CD4-positive, alpha-beta T cell treated with Interleukin-10 for 1 hour (primary cell): ENCODE measurements around the gene HEPACAM2.

Experiments
- DNase-seq: peaks from one replicate; pipeline ENCODE4 v3.0.0-alpha.2; 2020

Gene HEPACAM2

DNA sequence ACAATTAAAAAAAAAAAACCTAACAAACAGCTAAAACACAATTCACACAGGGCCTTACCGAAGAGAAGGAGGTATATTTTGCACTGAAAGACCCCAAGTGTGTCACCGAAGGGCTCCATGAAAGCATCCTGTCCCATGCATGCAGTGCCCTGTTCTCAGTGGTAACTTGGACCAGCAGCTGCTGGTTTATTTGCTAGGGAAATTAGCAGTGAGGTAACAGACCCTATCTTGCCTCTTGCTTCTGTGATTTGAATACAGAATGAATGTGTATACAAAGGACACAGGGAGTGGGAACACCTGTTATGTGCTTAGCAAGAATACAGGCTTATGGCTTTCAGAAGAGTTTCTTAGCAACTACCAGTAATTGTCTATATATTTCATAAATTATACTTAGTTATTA, at the start of gene HEPACAM2:
TSS of gene HEPACAM2 (minus strand) at position 160 of the 400 bp plus-strand sequence.
- no peak for DNase-seq

DNA sequence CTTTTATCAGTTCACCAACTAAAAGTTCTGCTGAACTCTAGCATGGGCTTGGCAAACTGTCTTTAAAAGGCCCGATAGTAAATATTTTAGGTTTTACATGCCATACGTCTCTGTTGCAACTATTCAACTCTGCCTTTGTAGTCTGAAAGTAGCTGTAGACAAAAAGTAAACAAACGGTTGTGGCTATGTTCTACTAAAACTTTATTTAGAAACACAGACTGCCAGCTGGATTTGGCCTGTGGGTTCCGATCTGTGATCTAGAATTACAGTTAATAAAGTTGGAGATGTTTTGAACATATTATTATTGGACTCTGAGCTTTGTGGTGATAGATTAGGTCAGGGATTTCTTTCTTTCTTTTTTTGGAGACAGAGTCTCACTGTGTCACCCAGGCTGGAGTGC, 39.0 kb upstream of the HEPACAM2 start:
- DNase-seq: no peak

DNA sequence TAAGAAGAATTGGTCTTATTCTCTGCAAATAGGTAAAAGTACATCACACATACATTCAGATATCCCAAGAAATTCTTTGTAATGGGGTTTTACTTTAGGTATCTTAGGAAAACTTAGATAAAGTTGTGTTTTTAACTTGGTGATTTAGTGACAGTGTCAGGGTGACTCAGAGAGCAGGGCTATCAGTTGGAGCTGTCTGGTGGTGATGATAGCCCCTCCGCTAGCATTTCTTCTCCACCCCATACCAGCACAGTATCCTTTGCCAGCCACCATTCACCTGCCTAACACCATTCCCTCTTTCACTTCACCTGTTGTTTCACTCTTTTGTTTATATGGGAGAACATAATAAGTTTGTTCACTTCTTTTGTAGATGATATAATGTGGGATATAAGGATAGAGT, 36.3 kb upstream of the HEPACAM2 start:
- no peak for DNase-seq

DNA sequence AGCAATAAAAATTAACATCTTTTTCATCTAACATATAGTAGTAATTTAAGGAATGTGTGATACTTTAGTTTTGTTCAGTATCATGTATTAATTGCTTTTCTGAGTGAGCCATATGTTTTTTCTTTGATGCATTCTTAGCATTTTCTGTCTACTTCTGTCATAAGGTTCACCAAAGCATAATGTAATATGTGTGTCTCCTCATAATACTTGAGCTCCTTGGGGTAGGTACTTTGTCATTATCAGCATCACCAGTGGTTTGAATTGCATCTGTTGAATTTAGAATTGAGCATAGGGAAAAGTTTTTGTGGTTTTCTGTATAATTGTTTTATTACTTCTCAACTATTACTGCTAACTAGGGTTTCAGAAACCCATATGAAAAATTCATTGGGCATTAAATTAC, 32.4 kb upstream of the HEPACAM2 start:
- no peak for DNase-seq

DNA sequence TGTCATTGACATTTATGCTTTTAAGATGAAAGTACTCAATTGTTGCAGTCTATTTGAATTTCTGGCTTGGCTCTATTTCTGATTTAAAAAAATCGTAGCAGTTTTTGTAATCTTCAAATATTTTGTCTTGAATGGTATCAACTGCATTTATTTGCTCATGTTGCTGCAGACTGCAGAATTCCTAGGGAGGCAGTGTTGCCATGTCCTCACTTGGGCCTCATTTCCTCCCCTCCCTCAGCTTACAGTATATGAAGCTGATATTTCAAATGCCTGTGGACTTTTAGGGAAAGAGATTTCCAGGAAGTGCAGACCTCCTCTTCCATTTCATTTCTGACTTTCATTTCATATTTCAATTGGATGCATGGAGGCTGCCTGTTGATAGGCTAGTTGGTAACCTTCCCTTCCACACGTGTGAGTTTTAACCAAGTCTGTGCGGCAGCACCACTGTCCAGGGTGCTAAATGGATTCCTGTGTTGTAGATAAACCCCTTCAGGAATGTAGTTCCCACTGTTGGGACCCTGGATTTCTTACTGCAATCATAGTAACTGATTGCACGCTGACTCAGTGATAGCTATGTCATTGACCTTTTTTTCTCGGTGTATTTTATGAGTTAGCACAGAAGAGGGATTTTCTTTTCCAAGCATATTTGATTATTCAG, 23.4 kb upstream of the HEPACAM2 start:
- DNase-seq: no peak

DNA sequence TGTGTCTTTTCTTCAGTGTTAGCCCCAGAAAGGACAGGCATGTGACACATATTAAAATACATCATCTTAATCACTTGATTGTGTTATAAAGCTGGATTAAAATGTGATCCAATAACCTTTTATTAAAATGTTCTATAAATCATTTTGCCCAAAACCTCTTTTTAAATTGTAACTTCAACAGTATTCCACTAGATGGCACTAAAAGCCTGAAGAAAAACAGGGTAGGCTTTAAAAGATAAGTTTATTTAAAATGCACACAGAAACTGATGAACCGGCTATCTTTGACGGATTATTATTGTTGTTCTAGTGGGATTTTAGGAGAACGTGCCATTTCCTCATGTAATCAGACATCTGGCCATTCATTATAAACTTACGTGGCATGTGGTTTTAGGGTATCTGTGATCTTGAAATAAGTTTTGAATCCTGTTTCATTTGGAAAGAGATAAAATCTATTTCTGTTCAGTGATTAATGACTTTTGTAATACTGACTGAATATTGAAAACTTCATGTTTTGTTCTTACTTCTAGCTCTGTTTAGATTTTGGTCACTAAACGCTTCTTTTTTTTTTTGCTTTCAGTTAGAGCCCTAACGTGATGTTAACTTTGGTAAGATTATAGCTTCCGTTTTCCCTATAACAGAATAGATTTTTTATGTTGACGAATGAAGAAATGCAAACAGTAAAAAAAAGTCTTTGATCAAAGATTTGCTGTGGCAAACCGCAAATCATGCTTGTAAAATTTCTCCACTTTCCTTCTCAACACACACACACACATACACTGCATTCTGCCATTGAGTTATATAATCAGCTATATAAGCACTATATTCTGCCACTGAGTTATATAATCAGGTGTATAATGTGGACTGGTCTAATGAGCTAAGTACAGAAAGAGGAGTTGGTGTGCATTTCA, 19.5 kb upstream of the HEPACAM2 start:
- peak; percentile 52 for DNase-seq

DNA sequence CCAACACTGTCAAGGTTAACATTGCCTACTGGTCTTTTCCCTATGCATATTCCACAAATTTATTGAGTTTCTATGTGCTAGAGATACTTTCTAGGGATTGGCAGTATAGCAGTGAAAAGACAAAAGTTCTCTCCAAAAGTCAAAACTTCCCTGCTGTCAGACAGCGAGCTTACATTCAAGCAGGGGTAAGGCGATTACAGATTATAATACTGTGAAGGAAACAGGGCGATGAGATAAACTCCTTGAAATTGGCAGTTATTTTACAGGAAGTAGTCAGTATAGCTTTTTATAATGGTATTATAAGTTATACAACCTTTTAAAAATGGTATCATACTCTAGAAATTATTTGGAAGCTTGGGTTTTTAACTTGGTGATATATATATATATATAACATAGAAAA, 15.8 kb upstream of the HEPACAM2 start:
- no peak for DNase-seq

DNA sequence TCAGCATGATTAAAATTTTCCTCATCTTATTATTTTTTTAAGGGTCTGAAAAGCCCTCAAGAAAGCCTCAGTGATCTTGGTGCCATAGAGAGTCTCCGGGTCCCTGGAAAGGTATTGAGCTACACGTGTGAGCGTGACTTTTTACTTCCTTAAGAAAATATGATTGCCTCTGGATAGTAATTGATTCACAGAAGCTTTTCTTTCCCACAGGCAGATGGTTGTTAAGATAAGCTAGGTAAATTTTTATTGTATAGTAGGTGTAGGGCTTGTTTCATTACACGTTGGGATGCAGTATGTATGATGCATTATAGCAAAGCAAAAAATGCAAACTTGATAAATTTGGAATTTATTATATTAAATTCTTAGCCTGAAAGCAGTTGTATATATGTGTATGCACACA, 13.6 kb upstream of the HEPACAM2 start:
- no peak for DNase-seq

DNA sequence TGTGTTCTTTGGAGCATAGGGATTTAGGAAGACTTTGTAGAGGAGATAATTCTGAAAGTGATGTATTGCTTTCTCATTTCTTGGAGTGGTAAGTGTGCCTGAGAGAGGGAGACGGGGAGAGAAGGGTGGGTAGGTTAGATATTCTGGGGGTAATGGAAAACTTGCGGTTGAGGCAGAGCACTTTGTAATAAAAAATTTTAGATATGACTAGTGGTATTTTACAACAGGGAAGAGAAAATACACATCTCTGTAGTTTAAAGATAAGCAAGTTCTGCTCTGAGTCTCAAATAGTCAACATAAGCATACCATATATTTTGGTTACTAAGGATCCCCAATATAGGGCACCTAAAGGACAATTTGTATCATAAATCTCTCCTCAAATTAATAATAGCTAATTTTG, 12.5 kb upstream of the HEPACAM2 start:
- DNase-seq: no peak

DNA sequence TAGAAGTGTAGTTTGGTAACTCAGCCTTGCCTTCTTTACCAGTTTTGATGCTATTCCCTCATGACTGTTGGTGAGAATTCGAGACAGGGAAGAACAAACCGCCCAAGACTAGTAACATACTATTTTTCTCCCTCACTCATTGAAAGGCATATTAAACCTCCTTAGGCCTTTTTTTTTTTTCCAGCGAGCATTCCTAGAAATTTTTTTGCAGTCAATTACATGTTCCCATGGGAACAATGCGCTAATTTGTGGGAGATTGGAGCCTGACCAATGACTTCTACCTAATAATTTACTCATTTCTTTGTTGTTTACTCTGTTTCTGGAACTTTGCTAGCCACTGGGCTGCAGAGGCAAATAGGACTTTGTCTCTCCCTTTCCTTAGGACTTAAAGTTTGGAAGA, 11.9 kb upstream of the HEPACAM2 start:
- no peak for DNase-seq

DNA sequence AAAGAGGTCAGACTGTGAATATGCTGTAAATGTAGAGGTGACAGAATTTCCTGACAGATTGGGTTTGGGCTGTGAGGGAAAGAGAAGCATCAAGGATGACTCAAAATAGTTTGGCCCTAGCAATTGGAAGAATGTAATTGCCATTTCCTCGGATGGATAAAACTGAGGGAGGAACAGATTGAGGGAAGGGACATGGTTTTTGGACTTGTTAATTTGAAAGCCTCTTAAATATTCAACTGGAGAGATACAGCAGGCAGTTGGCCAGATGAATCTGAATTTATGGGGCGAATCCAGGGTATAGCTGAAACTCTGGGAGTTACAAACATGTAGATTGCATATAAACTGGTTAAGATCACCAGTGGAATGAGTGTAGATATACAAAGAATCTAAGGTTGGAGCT, 9.3 kb upstream of the HEPACAM2 start:
- no peak for DNase-seq

DNA sequence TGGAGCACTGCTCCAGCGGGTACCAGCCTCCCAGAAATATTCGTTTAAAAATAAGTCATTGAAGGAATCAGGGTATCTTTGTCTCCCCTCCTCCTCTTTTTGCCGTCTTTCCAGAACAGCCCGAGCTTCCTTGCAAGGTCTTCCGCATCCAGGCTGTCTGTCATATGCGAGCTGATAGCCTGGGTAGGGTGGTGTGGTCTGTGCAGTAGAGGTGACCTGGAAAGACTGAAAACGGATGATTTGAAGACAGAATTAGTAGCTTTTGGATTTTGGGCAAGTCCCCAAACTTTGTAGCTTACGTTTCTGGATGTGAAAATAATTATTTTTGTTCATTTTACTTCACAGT, 6.4 kb upstream of the HEPACAM2 start:
- DNase-seq: no peak

DNA sequence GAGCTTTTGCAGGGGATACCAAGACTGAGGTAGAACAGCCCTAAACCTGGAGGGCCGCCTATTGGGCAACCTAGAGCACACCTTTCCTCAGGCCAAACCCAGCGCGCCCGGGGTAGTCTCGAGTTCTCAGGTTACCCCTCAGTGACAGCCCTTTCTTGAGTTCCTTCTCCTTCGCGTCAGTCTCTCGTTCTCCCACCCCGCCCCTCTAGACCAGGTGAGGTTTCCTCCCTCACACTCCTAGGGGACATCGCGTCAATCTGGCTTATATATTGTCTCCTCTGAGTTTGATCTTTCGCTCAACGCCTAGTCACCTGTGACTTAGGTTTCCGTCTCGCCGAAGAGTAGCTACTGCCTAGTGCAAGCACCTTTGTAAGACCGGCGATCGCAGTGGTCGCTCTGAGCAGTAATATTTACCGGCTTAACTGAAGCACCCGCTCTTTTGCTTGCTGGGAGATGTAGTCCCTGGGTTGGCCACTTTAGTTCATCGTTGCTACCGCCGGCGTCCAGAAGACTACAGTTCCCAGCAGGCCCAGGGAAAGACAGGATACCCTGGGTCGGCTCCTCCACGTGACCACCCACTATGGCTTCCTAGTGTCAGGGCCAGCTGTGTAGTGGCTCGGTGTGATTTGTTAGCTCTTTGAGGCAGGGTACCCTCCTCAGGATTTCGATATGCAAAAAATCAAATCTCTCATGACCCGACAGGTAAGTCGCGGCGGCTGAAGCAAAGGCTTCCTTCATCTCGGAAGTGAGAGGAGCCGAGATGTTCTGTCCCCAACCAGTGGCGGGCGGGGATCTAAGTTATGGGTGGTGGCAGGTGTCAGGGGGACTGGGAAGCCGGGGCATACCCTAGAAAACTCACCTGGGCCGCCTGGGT, 5.8 kb upstream of the HEPACAM2 start, which contains the start of gene VPS50:
TSS of gene VPS50 (plus strand) at position 568 of the 874 bp plus-strand sequence. CDS start at position 670, 102 bp downstream.
- DNase-seq: peak; percentile 99

DNA sequence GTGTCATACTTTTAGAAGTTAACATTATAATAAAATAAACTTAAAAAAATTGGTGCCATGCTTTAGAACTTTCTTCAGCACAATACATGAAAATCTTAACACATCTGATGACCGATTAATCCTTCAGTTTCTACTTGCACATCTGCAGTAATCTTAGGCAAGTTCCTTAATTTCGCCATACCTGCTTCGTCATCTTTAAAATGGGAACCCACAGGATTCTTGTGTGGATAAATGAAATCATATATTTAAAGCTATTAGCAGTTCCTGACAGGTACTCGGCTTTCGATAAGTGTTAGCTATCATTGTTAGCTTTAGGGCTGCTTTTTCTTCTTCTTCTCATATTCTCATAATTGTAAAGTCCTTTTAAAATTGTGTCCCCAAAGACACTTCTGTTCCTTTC, 5.0 kb upstream of the HEPACAM2 start:
- no peak for DNase-seq

DNA sequence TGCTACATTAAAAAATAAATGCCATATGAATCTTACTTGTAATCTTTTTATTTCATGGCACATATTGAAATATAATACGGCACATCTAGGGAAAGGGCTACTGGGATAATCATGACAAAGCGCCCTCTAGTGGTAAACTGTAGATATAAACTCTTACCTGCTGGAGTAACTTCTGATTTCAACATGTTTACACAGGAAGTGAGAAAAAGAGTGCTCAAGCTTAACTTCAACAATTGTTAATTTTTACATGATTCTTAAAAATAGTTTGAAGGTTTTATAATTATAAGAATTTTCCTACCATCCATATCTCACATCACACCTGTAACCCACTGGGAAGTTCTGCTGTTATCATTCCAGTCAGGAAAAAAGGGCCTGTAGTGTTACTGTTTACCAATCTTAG, 2.0 kb upstream of the HEPACAM2 start:
- peak; percentile 80 for DNase-seq

DNA sequence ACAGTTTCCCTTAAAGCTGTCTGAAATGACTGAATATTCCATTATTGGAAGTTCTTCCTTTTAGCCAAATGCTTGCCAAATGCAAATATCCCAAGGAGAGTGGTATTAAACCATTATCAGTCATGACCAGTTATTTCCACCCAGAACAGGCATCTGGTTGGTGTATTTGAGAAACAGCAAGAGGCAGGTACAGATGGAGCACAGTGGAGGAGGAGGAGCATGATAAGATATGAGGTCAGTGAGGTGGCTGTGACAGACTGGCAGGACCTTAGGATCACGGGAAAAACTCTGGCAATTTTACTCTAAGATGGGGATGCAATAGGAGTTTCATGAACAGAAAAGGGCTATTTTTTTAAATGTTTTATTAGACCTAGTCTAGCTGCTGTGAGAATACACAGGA, 6.4 kb downstream of the HEPACAM2 start:
- DNase-seq: no peak

DNA sequence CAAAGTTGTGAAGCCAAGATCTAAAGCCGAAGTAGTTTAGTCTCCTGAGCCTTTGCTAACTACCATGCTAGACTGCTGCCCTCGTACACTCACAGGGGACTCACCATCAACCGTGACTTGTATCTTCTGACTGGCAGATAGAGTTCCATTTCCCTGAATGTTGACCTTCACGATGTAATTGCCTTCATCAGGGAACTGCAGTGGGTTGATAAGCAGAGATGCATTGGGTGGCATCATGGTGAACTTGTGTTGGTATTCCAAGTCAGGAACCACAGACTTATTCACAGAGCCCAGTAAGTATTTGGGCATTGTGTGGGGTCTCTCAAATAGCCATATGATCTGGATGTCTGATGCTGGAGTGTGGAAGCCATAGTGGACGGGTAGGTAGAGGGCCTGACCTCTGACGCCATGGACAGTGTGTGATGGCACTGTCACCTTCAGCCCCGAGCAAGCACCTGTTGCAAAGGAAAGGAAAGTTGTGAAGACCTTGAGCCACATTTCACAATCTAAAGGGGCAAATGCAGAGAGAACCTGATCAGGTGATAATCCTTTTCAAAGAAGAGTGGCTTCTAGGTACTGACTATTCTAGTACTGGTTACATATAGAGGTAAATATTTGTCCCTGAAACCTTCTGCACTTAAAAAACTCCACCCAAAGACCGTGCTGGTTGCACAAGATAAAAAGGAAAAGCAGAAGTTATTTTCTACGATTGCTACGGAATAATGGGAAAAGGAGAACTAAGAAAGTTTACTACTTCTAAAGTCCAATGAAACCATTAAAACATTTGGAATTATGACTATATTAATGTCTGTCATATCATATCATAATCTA, 7.1 kb downstream of the HEPACAM2 start:
- DNase-seq: no peak

DNA sequence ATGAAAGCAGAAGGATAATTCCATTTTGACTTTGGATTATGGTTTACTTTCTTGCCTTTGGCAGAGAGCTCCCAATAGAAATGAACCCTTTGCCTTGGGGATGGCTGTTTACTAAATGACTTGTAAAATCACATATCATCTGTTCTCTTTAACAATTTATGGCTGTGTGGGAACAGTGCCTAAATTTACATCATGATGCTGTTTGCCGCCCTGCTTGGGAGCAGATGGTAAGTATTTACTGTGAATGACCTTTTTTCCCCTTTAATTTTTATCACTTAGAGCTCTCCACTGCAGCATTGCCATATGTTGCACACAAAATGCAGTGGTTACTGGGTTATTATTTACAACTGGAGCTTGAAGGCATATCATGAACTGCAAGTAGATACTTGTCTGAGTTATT, 13.4 kb downstream of the HEPACAM2 start:
- no peak for DNase-seq

DNA sequence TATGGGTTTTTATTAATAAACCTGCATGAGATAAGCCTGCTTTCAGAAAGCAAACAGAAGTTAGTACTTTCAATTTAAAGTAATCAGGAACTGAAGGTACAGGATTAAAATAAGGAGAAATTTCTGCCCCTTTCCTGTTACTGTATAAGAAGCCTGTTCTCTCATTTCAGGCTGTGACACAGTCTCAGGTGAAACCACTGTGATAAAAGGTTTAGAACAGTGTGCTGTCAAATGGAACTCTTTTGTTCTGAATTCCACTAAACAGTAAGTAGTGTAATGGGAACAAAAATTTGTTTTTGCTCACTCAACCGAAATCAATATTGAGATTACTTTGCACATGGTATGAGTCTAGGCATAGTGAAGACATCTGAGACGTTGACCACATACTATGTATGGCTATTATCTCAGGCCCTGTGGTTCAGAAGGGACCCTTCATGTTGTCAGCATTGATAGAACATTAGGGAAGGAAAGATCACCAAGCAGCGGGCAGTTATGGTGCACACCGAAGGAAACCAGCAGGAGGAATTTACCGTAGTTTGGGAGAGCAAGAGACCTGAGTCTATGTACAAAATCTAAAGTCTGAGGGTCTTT, 14.9 kb downstream of the HEPACAM2 start:
- DNase-seq: no peak

DNA sequence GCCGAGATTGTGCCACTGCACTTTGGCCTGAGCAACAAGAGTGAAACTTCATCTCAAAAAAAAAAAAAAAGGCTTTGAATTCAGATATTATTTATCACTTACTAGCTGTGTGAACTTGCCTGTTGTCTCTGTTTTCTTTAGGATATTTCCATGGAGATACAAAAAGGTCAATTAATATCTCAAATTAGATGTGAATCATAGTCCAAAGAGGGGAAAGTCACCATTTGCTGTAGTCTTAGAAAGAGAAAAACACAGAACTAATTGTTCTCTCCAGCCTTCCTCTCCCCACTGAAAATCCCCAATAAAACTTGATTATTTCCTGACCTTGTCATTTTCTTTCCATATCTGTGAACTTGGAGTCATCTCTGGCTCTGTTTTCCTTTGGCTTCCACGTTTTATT, 21.2 kb downstream of the HEPACAM2 start:
- no peak for DNase-seq

DNA sequence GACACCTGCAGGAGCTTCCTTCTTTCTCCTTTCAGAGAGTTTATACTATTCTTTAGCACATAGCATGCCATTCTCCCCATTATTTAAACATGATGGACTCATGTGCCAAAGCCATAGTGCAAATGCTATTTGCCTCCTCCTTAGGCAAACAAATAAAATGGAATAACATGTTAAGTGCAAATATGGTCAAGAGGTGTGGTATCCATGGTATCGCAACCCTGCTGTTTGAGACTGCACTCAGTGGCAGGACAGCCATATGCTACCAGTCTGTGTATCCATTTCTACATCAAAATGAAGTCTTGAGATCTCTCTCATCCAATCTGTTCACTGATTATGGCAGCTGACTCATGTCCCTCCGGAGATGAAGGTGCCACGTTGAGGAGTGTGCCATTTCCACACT, 22.8 kb downstream of the HEPACAM2 start:
- no peak for DNase-seq

DNA sequence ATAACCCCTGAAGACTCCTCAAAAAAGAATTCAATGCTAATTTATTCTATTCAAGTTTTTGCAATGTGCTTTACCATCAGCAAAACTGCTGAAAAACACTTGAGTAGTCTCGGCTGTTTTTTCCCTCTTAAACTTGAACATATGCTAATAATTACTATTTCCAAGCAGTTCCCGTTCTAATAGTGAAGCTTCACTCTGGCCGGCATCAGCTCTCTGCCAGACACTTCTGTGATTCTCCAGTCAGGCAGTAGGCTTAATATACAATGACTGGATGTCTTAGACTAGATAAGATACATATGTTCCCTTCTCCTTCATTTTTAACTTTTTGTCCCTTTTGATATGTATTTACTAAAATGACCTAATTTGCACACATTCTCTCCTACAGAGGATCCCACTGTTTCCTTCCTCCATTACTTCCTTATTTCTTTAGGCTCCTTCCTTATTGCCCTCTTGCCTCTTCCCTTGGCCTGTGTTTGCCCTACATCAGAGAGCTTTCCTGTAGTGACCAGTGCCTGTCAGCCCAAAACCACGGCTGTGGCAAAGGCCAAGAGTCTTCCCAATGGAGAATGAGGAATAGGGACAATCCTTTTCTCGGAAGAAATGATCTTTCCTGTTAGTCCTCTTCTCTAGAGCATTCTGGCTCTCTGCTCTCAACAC, 23.5 kb downstream of the HEPACAM2 start:
- no peak for DNase-seq
